IPS-11a (cell line): ENCODE data around the gene RAPGEF5.
A peak's percentile ranks its signal among the peaks of the same experiment; 100 is the strongest.

ENCODE experiments used
- H3K4me3 ChIP-seq: one replicate; pipeline ENCODE4 v1.5.1; 2013; ENCODE audit warnings: low read depth, low read length, control low read depth

Gene RAPGEF5

DNA sequence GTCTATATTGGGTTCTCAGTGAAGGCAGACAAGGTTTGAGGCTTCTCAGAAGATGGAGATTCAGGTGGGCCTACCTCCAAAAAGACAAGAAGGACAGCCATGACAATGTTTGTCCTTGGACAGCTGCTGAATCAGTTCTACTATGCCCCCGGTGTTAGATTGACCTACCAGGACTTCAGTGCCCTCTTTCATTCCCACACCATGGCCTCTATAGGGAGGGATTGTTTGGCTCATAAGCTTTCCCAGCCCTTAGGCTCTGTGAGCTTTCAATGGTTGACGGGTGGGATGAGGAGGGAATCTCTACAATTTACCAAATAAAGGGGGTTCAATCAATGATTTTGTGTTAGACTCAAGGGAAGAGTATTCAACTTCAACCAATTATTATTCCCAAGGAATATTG, 23.4 kb upstream of the RAPGEF5 start:
- no peak overlapping the region for H3K4me3 ChIP-seq

DNA sequence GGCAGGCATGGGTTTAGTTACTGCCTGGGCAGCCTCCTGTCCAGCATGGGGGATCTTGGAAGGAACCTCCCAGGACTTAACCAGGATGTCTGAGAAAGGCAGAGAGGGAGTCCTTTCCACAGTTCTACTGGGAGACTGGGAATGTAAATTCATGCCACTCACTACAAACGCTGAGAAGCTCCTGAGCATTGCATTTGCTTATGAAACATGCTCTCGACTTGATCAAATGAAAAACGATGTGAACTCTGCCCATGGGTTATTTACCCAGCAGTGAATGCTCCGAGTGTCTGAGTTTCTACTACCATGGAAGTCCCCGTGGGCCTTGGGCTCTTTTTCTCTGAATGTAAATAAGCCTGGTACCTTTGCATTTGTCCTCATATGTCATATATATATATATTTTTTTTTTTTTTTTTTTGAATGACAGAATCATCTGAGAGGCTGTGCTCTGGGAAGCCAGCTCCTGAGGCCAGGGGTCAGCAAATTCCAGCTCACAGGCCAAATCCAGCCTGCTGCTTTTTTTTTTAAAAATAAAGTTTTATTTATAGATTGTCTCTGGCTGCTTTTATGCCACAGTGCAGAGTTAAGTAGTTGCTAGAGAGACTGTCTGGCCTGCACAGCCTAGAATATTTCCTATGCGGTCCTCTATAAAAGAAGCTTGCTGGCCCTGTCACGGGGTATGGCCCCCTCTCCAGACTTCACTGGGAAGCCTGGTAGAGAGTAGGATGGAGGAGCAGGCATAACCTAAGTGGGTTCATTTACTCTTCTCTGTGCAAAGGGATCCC, 21.4 kb upstream of the RAPGEF5 start:
- no peak overlapping the region for H3K4me3 ChIP-seq

DNA sequence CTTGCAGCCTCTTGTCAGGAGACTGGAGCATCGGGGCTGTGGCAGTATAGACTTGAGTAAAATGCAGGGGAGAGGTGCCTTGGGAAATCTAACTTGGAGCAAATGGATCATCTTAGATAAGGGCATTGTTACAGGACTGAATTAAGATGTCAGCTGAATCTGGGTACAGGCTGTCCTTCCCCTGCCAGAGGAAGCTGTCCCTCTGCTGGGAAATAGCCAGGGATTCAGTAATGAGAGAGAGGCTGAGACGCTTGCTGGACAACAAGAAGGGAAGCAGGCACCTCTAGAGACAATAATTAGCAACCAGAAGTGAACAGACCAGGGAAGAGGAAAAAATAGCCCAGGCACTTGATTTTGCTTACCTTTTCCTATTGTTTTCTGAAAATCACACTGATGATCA, 20.7 kb upstream of the RAPGEF5 start:
- H3K4me3 ChIP-seq: no peak overlapping the region

DNA sequence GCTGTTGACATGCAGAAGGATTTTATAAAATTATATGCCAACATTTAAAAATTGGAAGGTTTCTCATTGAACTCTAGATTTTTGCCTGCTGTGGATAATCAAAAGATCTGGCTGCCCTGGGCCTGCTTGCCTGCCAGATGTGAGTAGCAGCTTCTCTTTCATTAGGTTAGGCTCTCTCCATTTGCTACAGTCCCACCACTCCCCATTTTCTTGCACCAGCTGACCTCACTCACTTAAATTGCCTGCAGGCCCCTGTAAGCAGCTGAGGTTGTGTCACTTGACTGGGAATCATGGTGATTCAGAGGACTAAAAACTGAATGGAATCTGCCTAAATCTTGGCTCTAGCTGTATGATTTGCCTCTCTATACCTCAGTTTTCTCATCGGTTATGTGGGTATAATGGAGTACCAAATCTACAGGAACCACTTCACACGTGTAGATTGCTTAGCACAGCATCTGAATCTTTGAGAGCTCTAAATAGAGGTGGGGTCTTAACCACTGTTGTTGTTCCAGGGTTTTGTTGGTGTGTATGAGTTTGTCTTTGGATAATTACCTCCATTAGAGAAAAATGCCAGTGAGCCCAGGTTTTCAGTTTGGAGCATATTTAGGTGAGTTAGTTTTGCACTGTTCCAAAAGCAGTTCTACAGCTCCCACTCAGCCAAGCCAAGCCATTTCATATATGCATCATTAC, 18.6 kb upstream of the RAPGEF5 start:
- no peak overlapping the region for H3K4me3 ChIP-seq

DNA sequence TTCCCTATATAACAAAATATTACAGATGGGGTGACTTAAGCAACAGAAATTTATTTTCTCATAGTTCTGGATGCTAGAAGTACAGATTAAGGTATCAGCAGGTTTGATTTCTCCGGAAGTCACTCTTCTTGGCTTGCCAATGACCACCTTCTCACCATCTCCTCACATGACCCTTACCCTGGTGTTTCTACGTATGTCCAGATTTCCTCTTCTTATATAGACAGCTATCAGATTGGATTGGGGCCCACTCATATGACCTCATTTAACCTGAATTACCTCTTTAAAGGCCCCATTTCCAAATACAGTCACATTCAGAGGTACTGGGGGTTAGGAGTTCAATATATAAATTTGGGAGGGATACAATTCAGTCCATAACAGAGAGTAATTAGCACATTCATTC, 17.0 kb upstream of the RAPGEF5 start:
- H3K4me3 ChIP-seq: no peak overlapping the region

DNA sequence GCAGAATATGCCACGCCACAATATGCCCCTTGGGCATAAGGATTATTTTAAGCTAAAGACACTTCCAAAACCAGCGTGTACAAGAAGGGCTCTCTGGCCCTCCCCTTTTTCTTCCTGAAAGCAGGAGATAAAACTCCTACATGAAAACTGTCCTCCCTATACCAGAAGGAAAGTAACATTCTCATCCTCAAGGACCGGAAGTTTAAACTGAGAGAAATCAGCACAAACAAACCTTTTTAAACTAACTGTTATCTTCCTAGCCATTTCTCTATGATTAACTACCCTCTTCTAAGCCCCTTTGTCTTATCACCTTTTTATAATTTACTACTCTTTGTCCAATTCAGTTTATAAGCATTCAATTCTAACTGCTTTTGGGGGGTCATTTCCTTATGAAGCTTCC, 16.4 kb upstream of the RAPGEF5 start:
- H3K4me3 ChIP-seq: no peak overlapping the region

DNA sequence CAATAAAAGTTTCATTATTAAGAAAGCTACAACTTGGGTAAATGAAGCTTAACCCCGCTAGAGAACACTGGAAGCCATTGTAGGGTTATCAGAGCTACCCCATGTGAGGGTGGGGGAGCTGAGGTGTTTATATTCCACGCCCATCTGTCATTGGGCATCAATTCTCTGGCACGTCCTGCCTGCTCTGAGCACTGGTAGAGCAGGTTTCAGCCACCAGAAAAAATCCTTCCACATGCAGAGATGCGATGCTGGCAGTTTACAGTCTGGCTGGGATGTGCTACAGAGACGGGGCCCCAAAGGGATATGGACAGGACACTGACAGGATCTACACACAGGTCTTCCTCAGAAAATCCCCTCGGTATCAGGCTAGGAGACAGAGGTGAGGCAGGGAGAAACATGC, 15.9 kb upstream of the RAPGEF5 start:
- no peak overlapping the region for H3K4me3 ChIP-seq

DNA sequence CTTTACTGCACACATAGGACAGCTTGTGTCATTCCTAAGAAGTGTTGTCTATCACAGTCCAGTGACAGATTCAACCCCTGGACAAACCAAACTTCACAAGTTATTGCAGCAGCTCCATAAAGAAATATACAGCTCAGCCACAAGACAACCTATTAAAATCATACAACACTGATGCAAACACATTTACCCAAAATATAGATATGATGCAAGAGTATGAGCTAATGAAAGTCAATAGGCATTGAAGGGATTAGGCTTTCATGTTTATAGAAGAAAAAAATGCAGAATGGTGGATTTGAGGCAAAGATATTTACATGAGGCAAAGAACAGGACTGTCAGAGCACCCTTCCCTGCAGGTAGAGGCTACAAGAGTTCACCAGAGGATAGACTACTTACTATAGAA, 14.9 kb upstream of the RAPGEF5 start:
- no peak overlapping the region for H3K4me3 ChIP-seq

DNA sequence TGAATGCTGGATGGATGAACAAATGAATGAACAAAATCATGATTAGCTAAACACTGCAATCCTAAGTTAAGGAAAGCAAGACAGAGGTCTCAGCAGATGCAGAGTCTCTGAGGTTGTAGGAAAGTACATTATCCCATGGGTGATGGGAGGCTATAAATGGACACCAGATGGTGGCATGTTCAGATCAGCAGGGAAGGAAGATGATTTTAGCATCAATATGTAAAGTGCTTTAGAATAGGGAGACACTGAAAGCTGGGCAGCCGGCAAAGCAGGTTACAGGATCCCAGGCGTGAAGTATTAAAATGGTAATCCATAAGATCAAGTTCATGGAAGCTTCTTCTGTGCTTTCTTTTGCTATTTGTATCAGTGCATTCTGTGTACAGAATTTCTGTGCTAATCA, 7.9 kb upstream of the RAPGEF5 start:
- no peak overlapping the region for H3K4me3 ChIP-seq

DNA sequence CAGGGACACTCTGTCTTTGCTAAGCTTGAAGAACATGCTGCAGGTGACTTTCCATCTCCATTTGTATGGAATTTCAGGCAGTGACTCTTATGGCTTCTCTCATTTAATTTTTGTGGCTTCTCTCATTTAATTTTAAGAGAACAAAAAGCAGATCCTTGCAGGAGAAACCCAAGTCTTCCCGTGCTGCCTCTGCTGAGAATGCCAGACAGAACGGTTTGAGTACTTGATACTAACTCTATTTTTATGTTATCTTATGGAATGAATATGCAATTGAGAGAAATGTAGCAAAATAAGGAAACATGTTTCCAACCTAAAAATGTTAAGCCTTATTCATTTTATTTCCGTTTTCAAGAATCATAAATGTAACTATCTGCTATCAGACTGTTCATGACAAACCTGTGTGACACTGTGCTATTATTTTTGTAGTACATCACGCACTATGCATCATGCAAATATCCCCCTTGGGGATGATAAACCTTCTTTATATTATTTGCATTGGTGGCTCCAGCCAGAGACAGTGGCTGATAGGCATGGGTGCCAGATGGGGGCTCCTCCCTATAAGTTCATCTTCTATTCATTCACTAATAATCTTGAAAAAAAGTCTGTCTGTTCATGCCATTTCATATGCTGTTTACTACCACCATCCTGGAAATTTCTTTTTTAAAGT, 6.9 kb upstream of the RAPGEF5 start:
- no peak overlapping the region for H3K4me3 ChIP-seq

DNA sequence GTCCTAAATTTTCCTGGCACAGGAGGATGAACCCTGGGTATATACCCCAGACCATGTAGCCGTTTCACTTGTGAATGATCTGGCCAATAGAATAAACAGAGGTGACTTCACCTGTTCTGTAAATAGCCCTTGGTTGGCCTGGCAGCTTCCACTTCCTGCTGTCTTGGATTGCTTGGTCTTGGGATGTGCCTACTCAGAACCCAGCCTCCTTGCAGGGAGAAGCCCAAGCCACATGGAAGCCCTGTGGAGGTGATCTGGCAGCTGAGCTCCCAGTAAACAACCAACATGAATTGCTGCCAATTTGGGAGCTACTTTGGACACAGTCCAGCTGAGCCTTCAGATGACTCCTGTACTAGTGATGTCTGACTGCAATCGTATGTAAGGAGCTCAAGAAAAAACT, 4.8 kb upstream of the RAPGEF5 start:
- H3K4me3 ChIP-seq: no peak overlapping the region

DNA sequence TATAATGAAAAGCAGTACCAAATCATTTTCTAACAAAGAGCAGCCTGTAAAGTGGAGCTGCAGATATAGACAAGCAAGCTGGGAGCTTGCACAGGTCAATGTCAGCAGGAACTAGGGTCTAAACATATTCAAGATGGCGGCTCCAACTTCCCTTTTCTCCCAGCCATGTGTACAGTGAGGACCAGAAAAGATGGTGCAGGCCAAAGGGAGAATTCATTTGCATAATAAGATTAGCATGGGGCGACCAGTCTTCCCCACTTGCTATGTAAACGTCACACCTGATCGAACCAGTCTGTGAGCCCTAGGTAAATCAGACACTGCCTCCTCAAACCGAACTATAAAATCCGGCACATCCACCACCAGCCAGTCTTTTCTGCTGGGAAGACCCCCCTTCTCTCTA, 4.4 kb upstream of the RAPGEF5 start:
- H3K4me3 ChIP-seq: no peak overlapping the region

DNA sequence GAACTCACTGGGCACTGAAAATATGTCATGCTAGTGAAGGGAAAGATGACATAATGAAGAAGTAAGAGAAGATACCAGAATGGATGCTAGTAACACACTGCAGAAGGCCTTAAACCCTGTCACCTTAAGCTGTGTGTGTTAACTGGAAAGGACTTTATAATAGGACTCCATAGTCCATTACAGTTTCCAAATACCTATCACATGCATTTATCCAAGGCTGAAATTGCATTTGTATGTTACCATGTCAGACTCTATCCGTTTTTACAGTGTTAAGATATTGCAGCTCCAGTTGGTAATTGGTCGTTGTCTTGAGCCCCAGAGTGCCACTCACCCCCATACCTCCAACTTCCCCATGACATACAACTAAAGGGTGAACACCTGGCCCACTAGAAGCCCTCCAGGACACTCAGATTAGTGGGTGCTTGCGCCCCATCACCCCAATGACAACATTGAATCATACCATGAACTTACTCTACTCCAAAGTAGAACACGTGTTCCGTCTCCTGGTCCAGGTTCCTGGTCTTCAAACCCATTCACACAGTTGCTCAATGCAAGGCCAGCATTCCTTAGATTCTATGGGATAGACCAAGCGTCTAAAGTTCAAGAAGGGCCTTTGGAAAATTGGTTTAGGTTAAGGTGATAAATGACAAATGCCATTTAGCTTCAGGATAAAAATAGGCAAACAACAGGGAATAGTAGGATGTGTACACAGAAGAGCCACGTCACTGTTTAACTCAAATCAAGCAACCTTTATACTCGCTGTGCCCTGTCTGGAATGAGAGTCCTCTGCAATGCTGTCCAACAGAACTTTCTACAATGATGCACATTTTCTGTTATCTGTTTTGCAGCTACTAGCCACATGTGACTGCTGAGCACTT, 2.1 kb upstream of the RAPGEF5 start:
- H3K4me3 ChIP-seq: no peak overlapping the region

DNA sequence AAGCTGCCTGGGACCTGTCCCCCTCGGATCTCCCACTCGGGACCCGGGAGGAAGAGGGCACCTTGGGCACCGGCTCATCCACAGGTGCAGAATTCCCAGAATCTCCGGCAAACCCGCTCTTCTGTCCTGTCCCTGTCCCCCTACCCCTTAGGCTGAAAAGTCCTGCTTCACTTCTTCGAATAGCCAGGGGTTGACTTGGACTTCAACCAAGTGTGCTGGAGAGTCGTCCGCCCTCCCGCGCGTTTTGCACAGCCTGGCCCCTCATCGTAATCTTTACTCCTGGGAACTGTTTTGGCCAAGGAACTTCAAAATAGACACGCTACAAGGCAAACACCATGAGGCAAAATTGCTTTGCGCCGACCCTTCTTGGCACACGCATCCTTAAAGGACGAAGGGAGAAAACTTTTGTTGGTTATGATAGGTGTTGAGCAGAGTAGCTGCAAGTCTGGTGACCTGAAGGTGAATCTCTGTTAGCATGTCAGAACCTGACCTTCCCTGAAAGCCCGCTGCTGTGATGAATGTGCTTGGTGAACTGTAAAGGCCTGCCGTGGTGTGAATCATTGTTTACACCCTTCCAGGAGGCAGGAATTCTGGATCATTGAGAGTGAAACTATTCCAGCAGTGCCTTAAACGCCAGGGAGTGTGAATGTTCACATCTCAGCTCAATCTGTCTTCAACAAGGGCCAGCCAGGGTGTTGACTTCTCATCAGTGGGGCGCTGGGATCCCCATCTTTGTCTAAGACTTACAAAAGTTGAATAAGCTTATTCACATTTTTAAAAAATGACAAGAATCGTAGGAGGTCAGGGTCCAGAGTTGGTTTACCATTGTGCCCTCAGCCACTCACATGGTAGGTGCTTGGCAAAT, 589 bp upstream of the RAPGEF5 start:
- H3K4me3 ChIP-seq: peak overlapping the region; percentile 33

DNA sequence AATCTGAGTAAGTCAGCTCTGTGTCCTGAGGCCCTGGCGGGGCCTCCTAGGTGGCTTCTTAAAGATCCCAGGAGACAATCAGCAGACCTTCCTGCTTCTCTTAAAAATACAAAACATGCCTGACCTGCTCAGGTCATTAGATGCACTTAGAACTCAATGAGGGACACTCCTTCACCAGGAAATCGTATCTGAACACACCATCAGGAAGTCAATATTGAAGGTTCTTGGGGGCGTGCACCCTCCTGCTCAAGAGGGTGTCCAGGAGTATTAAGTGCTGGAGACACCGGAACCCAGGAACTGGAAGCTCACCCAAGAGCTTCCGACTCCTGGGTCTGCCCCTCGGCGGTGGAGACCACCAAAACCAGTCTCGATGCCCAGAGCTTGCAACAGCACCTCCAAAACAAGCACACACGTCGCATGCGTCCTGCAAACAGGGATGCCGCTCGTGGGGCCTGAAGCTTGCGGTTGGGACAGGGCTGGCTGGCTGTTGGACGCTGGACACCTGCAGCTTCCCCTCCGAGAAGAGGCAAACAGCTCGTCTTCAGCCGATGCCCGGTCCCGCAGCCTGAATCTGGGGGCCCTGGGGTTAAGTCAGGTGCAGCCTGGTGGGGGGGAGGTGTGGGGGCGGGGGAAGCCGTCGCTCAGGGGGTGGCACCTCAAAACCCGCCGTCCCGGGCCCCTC, 803 bp downstream of the RAPGEF5 start:
- H3K4me3 ChIP-seq: peak overlapping the region; percentile 45

DNA sequence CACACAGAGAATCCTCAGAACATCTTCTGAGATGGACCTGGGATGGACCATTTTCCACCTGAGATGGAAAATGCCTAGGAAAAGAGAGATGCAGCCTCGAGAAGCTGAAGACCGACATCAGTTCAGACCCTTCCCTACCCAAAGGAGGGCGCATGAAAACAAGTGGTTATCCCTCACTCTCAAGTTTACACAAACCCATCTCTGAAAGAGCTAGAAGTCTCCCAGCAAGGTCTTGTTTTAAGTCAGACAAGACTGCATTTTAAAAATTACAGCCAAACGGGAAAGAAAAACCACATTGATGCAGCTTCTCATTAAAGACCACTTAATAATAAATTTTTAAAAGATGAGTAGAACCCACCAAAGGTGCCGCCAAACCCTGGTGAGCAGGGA, 1.3 kb downstream of the RAPGEF5 start:
- no peak overlapping the region for H3K4me3 ChIP-seq

DNA sequence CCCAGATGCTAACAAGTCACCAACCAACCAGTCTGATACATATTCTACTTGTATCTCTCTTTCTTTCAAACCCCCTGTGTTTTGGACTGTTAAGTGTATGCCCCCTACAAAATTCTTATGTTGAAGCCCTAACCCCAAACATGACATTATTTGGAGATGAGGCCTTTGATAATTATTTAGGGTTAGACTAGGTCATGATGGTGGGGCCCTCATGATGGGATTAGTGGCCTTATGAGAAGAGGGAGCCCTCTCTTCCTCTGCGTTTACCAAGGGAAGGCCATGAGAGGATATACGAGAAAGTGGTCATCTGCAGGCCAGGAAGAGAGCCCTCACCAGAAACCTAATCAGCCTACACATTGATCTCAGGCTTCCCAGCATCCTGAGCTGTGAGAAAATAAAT, 2.5 kb downstream of the RAPGEF5 start:
- H3K4me3 ChIP-seq: no peak overlapping the region

DNA sequence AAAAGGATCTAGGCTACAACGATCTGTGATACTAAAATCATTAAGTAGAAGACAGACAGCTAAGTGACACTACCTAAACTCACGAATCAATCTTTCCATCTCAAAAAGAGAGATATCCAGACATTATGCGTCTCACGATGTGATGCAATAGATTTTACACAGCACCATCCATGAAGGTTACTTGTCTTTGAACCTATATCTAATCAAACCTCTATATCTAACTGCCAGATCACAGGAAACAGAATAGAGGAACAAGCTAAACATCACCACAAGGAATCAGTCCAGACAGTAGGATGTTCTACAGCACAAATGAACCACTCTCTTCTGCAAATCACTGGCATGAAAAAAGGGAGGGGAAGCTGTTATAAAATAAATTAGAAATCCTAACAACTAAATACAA, 4.1 kb downstream of the RAPGEF5 start:
- H3K4me3 ChIP-seq: no peak overlapping the region

DNA sequence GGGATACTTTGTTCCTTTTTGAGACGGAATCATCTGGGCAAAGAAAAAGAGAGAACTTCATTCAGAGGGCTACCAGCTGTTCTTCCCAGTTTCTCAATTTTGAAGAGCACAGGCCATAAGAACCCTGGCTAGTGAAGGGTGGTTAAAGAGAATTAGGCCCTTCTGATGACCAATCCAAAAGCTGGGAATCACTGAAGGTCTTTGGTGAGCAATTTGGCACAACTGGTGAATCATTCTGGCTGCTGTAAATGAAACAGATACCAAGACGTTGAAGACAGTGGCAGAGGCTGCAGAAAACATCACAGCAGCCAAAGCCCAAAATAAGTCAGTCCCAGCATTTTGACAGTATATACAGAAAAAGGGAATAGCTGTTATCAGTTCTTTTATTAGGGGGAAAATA, 5.1 kb downstream of the RAPGEF5 start:
- H3K4me3 ChIP-seq: no peak overlapping the region

DNA sequence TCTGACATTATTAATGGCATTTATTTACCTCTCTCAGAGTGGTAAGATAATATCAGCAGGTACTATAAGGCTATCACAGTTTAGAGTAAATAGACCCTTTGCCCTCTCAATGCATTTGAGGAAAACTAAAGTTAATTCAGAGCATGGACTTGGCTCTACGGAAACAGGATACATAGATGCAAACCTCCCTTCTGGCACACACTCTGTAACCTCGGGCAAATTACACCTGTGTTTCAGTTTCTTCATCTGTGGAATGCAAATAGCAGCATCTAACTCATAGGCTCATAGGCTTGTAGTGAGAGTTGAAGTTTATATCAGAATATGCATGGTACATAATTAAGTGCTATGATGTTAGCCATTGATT, 5.6 kb downstream of the RAPGEF5 start:
- H3K4me3 ChIP-seq: no peak overlapping the region
